ENCODE results near the gene BAAT.

Gene BAAT

DNA sequence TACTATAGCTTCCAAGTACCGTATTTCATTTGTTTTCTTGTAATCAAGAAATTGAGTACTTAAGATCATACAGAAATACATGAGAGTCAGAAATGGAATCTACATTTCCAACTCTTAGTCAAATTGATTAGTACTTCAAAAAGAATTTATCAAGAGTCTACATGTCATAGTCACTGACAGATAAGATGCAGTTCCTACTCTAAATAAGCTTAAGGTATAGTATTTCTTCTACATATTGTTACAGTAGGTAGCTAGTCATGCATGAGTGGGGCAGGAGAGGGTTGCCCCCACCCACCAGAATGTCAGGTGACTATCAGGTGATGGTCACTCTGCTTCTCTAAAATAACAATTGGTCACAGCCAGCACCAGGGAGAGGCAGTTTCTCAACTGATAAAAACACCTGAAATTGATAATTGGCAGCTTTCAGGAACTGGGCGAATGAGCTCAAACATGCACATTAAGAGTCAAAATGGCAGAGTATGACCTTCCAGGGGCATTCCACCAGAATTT lies 2.9 kb downstream of the BAAT start:
- TF ChIP-seq MAX (IDR thresholded peaks at IDR 0.05; ENCODE audit: low read depth, low read length) (no peak), MYC (IDR thresholded peaks at IDR 0.05; ENCODE audit: low read depth, low read length) (no peak)
- H3K4me3 ChIP-seq (ENCODE audit: low read depth, low read length), result no peak overlapping the region
- DNase-seq (ENCODE audit: low read depth), result no peak

GRCh38 chr9:101381118-101381517 lies 3.7 kb downstream of the BAAT start:
- DNase-seq (ENCODE audit: low read depth), result no peak
- H3K4me3 ChIP-seq (ENCODE audit: low read depth, low read length), result no peak overlapping the region
- TF ChIP-seq MYC (IDR thresholded peaks at IDR 0.05; ENCODE audit: low read depth, low read length) (no peak), POLR2A (IDR thresholded peaks at IDR 0.05; ENCODE audit: extremely low read depth, insufficient read length) (no peak), MAX (IDR thresholded peaks at IDR 0.05; ENCODE audit: low read depth, low read length) (no peak)
- TF ChIP-seq, protein P1, sequence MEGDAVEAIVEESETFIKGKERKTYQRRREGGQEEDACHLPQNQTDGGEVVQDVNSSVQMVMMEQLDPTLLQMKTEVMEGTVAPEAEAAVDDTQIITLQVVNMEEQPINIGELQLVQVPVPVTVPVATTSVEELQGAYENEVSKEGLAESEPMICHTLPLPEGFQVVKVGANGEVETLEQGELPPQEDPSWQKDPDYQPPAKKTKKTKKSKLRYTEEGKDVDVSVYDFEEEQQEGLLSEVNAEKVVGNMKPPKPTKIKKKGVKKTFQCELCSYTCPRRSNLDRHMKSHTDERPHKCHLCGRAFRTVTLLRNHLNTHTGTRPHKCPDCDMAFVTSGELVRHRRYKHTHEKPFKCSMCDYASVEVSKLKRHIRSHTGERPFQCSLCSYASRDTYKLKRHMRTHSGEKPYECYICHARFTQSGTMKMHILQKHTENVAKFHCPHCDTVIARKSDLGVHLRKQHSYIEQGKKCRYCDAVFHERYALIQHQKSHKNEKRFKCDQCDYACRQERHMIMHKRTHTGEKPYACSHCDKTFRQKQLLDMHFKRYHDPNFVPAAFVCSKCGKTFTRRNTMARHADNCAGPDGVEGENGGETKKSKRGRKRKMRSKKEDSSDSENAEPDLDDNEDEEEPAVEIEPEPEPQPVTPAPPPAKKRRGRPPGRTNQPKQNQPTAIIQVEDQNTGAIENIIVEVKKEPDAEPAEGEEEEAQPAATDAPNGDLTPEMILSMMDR (IDR thresholded peaks at IDR 0.05; ENCODE audit: low read depth, low read length), result no peak

- TF ChIP-seq, protein P1 (IDR thresholded peaks at IDR 0.05; ENCODE audit: low read depth, low read length), result no peak
- TF ChIP-seq POLR2A (IDR thresholded peaks at IDR 0.05; ENCODE audit: extremely low read depth, insufficient read length) (no peak), MYC (IDR thresholded peaks at IDR 0.05; ENCODE audit: low read depth, low read length) (no peak), MAX (IDR thresholded peaks at IDR 0.05; ENCODE audit: low read depth, low read length) (no peak)
- no peak for DNase-seq (ENCODE audit: low read depth)
- no peak overlapping the region for H3K4me3 ChIP-seq (ENCODE audit: low read depth, low read length)
Measured at GRCh38 chr9:101380295-101380694, 4.5 kb downstream of the BAAT start.

GRCh38 chr9:101376111-101376848 lies 8.5 kb downstream of the BAAT start:
- TF ChIP-seq POLR2A (IDR thresholded peaks at IDR 0.05; ENCODE audit: extremely low read depth, insufficient read length) (no peak), MAX (IDR thresholded peaks at IDR 0.05; ENCODE audit: low read depth, low read length) (no peak), MYC (IDR thresholded peaks at IDR 0.05; ENCODE audit: low read depth, low read length) (no peak)
- TF ChIP-seq, protein P1 (IDR thresholded peaks at IDR 0.05; ENCODE audit: low read depth, low read length), result no peak
- no peak overlapping the region for H3K4me3 ChIP-seq (ENCODE audit: low read depth, low read length)
- no peak for DNase-seq (ENCODE audit: low read depth)

DNA sequence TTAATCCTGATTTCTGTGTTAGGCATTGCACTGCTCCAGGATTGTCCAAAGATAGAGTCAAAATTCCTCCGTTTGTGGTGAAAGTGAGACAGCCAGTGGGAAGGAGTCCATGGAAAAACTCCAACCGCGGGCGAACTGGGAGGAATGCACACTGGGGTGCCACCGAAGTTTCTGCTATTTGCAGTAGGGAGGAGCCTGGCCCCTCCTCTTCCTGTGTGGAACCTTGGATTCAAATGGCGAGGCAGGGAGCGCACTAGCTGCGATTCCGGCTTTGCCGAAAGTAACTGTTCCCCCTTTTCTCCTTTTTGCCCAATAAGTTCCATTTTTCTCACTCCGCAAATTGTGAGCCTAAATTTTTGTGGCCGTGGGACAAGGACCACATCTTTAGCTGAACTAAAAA lies 9.3 kb downstream of the BAAT start:
- no peak for DNase-seq (ENCODE audit: low read depth)
- H3K4me3 ChIP-seq (ENCODE audit: low read depth, low read length), result no peak overlapping the region
- TF ChIP-seq POLR2A (IDR thresholded peaks at IDR 0.05; ENCODE audit: extremely low read depth, insufficient read length), result no peak
- TF ChIP-seq, protein P1 (IDR thresholded peaks at IDR 0.05; ENCODE audit: low read depth, low read length), result no peak
- TF ChIP-seq MYC (IDR thresholded peaks at IDR 0.05; ENCODE audit: low read depth, low read length), result no peak
- no peak for TF ChIP-seq MAX (IDR thresholded peaks at IDR 0.05; ENCODE audit: low read depth, low read length)

DNA sequence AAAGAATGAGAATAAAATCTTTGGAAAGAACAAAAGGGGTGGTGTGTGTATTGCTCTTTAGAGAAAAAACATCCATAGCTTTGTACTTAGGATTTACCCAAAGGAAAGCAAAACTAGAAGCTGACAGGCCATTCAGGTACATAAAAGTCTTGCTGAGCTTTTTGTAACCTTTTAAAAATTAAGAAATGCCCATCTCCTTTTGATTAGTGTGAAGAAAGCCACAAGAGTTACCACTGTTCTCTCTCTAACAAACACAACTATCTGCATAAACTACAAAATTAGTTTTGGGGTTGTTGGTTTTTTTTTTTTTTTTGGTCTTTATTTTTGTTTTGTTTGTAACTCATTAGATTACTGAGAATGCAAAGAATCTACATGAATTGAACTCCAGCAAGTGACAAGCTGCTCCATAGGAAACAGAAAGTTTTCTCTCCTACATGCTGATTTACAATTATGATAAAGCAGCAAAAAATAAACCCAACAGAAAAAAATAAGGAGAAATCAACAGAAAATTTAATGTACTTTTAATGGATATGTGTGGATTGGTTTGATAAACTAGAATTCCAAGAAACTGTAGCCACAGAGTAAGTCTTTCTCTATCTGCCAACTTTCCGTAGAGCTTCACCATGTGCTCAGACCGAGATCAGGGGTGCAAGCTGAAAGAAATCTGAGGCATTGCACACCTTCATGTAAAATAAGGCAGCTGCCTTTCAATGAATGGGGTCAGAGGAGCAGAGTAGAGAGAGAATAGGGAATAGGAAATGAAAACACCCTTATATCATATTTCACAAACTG lies 12.3 kb downstream of the BAAT start:
- H3K4me3 ChIP-seq (ENCODE audit: low read depth, low read length), result no peak overlapping the region
- TF ChIP-seq MYC (IDR thresholded peaks at IDR 0.05; ENCODE audit: low read depth, low read length) (no peak), POLR2A (IDR thresholded peaks at IDR 0.05; ENCODE audit: extremely low read depth, insufficient read length) (no peak), MAX (IDR thresholded peaks at IDR 0.05; ENCODE audit: low read depth, low read length) (no peak)
- TF ChIP-seq, protein P1 (IDR thresholded peaks at IDR 0.05; ENCODE audit: low read depth, low read length), result no peak
- no peak for DNase-seq (ENCODE audit: low read depth)

Measured in NB4 (cell line).